HAP-1 (cell line): Measurements from ENCODE around the gene ARHGAP30.

Experiments used
- DNase-seq, 2 experiments: peaks; one replicate each; pipeline ENCODE4 v3.0.0-alpha.2; 2016 to 2020; ENCODE audit warnings: low spot score in 2 of 2
- H3K27me3 ChIP-seq: fragments of 250-450 bp; sonication (Bioruptor Pico); 2 replicates; pipeline ENCODE4 v1.5.1; 2020; ENCODE audit warnings: low read depth, mild to moderate bottlenecking, moderate library complexity
- H3K36me3 ChIP-seq: fragments of 250-450 bp; sonication (Bioruptor Pico); replicated peaks from 2 replicates; pipeline ENCODE4 v1.5.1; 2020; ENCODE audit warnings: mild to moderate bottlenecking
- H3K4me1 ChIP-seq: fragments of 250-450 bp; sonication (Bioruptor Pico); 2 replicates; pipeline ENCODE4 v1.5.1; 2020; ENCODE audit warnings: mild to moderate bottlenecking
- H3K4me3 ChIP-seq: fragments of 250-450 bp; sonication (Bioruptor Pico); 2 replicates; pipeline ENCODE4 v1.5.1; 2020; ENCODE audit warnings: mild to moderate bottlenecking, moderate library complexity
- H3K9me3 ChIP-seq: fragments of 250-450 bp; sonication (Bioruptor Pico); 2 replicates; pipeline ENCODE4 v1.5.1; 2020; ENCODE audit warnings: mild to moderate bottlenecking, moderate library complexity
- in situ Hi-C: fragments of 300-500 bp; cut with MboI; formaldehyde crosslinking; loops from 3 replicates; pipeline ENCODE4 v1.14.3; 2020; ENCODE audit warnings: low sequenced_read_pairs, inconsistent platforms, mixed read lengths

ARHGAP30 gene

GRCh38 chr1:161047436-161048420, 22.0 kb downstream of the ARHGAP30 start:
- in situ Hi-C loops, result no loop called here
- no peak for DNase-seq
- peaks cover 9% of the 10 kb centered on the region for H3K9me3 ChIP-seq
- peaks cover 6% of the 10 kb centered on the region for H3K36me3 ChIP-seq
- peaks cover 9% of the 10 kb centered on the region for H3K4me1 ChIP-seq
- no peaks in the 10 kb centered on the region for H3K27me3 ChIP-seq
- no peak overlapping the region for H3K4me3 ChIP-seq

DNA sequence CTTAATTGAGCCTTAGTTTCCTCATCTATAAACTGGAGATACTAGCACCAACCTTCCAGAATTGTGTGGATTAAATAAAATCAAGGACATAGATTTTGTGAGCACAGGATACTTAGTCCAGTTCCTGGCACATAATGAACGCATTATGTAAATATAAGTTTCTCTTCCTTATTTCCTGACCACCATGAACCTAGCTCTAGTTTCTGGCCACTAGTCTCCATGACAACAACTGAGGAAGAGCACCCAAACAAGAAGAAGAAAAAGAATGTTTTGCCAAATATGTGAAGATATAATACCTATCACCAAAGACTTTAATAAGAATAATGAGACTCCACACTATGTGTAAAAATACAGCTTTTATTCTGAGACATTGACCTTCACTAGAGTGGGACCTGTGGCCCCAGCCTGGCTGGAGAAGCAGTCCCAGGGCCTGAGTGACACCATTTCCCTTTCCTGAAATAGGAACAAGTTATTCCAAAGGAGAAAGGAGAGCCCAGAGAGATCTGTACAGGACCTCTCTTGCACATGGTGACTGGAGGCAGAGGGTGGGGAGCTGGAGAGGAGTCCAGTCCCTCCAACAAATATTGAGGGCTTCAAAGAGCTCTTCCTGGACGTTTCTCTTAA, 23.0 kb downstream of the ARHGAP30 start:
- no peak for DNase-seq
- H3K4me1 ChIP-seq, result peaks cover 9% of the 10 kb centered on the region
- H3K36me3 ChIP-seq, result peaks cover 14% of the 10 kb centered on the region
- no peaks in the 10 kb centered on the region for H3K27me3 ChIP-seq
- H3K4me3 ChIP-seq, result no peak overlapping the region
- in situ Hi-C loops, result no loop called here
- H3K9me3 ChIP-seq, result peaks cover 9% of the 10 kb centered on the region

DNA sequence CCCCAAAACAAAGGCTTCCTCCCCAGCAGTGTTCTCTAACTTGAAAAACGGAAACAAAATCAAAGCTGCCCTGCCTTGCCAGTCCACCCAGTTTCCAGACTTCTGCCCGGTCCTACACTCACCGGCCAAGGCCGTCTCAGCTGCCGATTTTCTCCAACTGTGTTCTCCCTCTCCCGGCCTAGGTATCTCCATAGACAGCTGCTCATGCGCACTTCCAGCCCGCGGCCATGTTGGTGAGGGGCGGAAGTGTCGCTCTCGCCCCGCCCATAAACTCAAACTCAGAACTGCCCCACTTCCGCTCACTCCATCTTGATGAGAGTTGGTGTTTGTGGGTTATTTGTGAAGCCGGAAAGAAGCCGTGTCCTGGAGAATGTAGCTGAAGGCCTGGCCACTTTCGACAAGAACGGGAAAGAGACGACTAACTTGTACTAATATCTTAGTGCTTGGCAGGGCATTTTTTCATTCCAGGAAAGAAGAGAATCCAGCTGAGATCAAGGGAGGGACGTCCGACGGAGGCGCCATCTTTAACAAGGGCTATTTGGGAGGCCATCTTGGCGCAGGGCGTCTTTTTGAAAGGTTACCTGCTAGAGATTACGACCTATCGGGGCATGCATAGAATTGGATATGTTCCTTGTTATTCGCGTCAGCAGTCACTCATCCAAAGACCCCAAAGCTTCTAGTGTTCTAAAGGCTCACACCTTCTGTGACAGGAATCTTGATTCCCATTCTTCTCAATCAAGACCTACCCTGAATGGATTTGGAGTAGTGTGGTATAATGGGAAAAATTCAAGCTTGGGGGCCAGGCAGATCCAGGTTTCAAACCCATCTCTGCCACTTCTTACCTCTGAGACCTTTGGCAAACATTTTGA, 23.7 kb downstream of the ARHGAP30 start, which contains the start of gene USF1:
TSS of gene USF1 (minus strand) at position 242 of the 869 bp plus-strand sequence. CDS start 2,702 bp downstream, outside the sequence.
- H3K9me3 ChIP-seq, result peaks cover 9% of the 10 kb centered on the region
- peak; percentile 91 to 93 for DNase-seq
- in situ Hi-C loops, result no loop called here
- H3K36me3 ChIP-seq, result peaks cover 22% of the 10 kb centered on the region
- peaks cover 9% of the 10 kb centered on the region for H3K4me1 ChIP-seq
- peak within 1 kb of the TSS; percentile 65 for H3K4me3 ChIP-seq
- no peaks in the 10 kb centered on the region for H3K27me3 ChIP-seq

GRCh38 chr1:161044908-161045735, 24.6 kb downstream of the ARHGAP30 start:
- peak; percentile 73 to 80 for DNase-seq
- in situ Hi-C loops, result no loop called here
- H3K4me1 ChIP-seq, result peaks cover 9% of the 10 kb centered on the region
- no peaks in the 10 kb centered on the region for H3K27me3 ChIP-seq
- peak overlapping the region; percentile 65 for H3K4me3 ChIP-seq
- peaks cover 30% of the 10 kb centered on the region for H3K36me3 ChIP-seq
- H3K9me3 ChIP-seq, result peaks cover 9% of the 10 kb centered on the region

GRCh38 chr1:161044535-161044907, 25.2 kb downstream of the ARHGAP30 start:
- peaks cover 9% of the 10 kb centered on the region for H3K9me3 ChIP-seq
- H3K4me1 ChIP-seq, result peaks cover 9% of the 10 kb centered on the region
- H3K27me3 ChIP-seq, result no peaks in the 10 kb centered on the region
- peak; percentile 19 to 43 for DNase-seq
- peak overlapping the region; percentile 65 for H3K4me3 ChIP-seq
- H3K36me3 ChIP-seq, result peaks cover 36% of the 10 kb centered on the region
- in situ Hi-C loops, result no loop called here

DNA sequence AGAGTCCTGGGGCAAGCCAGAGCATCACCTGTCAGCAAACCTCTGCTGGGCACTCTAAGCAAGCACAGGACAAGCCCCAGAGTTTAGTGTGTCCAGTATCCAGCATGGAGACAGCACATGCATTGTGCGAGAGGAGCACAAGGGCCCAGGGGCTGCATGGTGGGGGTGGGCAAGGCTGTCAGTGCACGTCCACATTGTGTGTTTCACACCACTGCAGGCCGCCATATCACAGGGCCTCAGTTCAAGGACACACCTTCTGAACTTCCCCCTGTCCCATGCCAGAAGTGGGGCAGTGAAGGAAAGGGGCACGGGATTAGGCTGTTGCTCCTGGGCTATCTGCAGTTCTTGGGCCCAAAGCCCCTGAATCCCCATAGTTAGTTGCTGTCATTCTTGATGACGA, 30.1 kb downstream of the ARHGAP30 start:
- in situ Hi-C loops, result no loop called here
- H3K4me1 ChIP-seq, result peaks cover 15% of the 10 kb centered on the region
- H3K36me3 ChIP-seq, result peaks cover 38% of the 10 kb centered on the region

DNA sequence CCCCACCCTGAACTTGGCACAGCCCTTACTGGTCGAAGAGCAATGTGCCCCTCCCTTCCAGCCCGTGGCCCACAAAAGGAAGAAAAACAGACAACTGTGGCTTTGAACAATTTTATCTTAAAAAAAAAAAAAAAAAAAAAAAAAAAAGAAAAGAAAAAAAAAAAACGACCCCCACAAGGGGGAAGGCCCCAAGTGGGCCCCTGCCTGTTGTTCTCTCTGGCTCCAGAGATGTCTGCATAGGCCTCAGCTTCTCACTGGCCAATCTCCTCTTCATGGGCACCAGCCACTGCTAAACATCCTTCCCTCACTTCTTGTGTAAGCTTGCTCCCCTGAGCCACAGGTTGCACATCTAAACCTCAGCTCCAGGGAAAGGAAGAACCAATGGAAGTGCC, 30.5 kb downstream of the ARHGAP30 start:
- H3K9me3 ChIP-seq, result no peaks in the 10 kb centered on the region
- peaks cover 11% of the 10 kb centered on the region for H3K4me1 ChIP-seq
- H3K36me3 ChIP-seq, result peaks cover 38% of the 10 kb centered on the region
- DNase-seq, result no peak
- in situ Hi-C loops, result no loop called here
- H3K4me3 ChIP-seq, result no peak overlapping the region
- no peaks in the 10 kb centered on the region for H3K27me3 ChIP-seq

More for the DNA sequence above, 30.1 kb downstream of the ARHGAP30 start:
- H3K9me3 ChIP-seq, result no peaks in the 10 kb centered on the region
- DNase-seq, result no peak
- H3K4me3 ChIP-seq, result no peak overlapping the region
- no peaks in the 10 kb centered on the region for H3K27me3 ChIP-seq

- DNase-seq, result no peak
These were observed 31.1 kb downstream of the ARHGAP30 start, which contains the start of gene TSTD1 for GRCh38 chr1:161038523-161039153. Gene TSTD1, minus strand, starts transcription at chr1:161038964. Its CDS starts 75 bp downstream, at chr1:161038889.

DNA sequence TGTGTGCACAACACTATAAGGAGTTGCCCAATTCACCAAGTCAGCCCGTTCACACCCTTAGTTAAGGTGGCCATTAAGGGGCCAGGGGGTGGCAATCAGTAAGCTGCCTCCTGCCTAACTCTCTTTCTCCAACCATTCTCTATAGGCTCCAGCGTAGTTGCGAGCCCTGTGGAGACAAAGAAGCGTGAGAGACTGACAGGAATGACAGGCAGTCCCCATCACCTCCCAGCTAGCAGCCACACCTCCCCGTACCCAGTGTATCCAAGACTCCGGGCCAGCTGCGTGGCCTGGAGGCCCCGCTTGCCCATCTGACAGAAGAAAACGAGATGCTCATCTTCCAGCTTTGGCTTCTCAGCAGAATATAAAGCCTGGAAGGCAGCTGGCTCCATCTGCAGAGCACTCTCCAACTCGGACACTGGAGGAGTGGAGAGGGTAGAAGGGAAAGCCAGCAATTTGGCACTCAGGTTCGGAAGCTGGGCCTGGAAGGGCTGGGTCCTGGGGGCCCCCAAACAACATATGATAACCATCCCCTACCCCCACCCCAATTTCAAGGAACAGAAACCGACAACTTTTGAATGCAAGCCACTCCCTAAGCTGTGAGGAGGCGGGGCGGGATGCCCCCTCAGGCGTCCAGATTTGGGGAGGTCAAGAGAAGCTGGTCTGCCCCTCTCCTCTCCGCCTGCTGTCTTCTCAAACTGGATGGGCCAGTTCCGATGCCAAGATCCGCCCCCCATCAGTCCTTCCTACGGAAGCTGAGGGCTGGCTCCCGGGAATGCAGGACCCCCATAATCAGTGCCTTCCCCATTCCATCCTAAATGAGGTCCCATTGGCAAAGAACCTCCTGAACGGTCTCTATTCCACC, 31.8 kb downstream of the ARHGAP30 start:
- Histone ChIP-seq H3K4me1 (peaks cover 10% of the 10 kb centered on the region), H3K36me3 (peaks cover 34% of the 10 kb centered on the region), H3K4me3 (no peak overlapping the region), H3K27me3 (no peaks in the 10 kb centered on the region), H3K9me3 (no peaks in the 10 kb centered on the region)
- in situ Hi-C loops, result no loop called here
- DNase-seq, result no peak

More at GRCh38 chr1:161038523-161039153, 31.1 kb downstream of the ARHGAP30 start, which contains the start of gene TSTD1:
- H3K27me3 ChIP-seq, result no peaks in the 10 kb centered on the region
- H3K9me3 ChIP-seq, result no peaks in the 10 kb centered on the region
- H3K36me3 ChIP-seq, result peaks cover 38% of the 10 kb centered on the region
- peaks cover 10% of the 10 kb centered on the region for H3K4me1 ChIP-seq
- in situ Hi-C loops, result no loop called here
- H3K4me3 ChIP-seq, result no peak within 1 kb of the TSS

DNA sequence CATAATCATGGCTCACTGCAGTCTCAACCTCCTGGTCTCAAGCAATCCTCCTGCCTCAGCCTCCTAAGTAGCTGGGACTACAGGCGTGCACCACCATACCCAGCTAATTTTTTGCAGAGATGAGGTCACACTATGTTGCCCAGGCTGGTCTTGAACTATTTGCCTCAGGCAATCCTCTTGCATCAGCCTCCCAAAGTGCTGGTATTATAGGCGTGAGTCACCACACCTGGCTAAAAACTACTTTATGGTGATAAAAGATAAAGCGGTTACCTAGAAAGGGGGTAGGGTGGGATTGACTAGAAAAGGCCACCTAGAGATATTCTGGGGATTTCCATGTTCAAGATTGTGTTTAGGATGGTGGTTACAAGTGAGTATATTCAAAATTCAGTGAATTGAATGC, 35.9 kb downstream of the ARHGAP30 start:
- no peaks in the 10 kb centered on the region for H3K36me3 ChIP-seq
- peaks cover 10% of the 10 kb centered on the region for H3K4me1 ChIP-seq
- no peaks in the 10 kb centered on the region for H3K27me3 ChIP-seq
- DNase-seq, result no peak
- in situ Hi-C loops, result no loop called here
- H3K9me3 ChIP-seq, result no peaks in the 10 kb centered on the region
- no peak overlapping the region for H3K4me3 ChIP-seq

- Histone ChIP-seq H3K4me1 (peaks cover 10% of the 10 kb centered on the region), H3K4me3 (no peak overlapping the region), H3K27me3 (no peaks in the 10 kb centered on the region), H3K9me3 (no peaks in the 10 kb centered on the region; the same call in 1 of the 2 replicates), H3K36me3 (no peaks in the 10 kb centered on the region)
- in situ Hi-C loops, result no loop called here
- no peak for DNase-seq
These were observed 37.3 kb downstream of the ARHGAP30 start for GRCh38 chr1:161032409-161032808.
